Esophagus squamous epithelium (tissue), 4 donors: ENCODE results near the gene ACACA.

Experiments
- POLR2A ChIP-seq, 4 donors: fragments of 450-650 bp; IDR thresholded peaks; one replicate each; pipeline ENCODE4 v1.6.1; 2017; ENCODE audit warnings: antibody characterized with exemption in 4 of 4, mild to moderate bottlenecking in 4 of 4, moderate library complexity in 3 of 4
- TF ChIP-seq, protein P1 (sequence below), 6 experiments: fragments of 450-650 bp in 4 of 6; fragments of 200-600 bp in 2 of 6; sonication (generic) in 2 of 6; IDR thresholded peaks; one replicate each; pipeline ENCODE4 v1.5.1; 2016 to 2019; ENCODE audit warnings: antibody characterized with exemption in 6 of 6, mild to moderate bottlenecking in 4 of 6, moderate library complexity in 4 of 6

DNA sequence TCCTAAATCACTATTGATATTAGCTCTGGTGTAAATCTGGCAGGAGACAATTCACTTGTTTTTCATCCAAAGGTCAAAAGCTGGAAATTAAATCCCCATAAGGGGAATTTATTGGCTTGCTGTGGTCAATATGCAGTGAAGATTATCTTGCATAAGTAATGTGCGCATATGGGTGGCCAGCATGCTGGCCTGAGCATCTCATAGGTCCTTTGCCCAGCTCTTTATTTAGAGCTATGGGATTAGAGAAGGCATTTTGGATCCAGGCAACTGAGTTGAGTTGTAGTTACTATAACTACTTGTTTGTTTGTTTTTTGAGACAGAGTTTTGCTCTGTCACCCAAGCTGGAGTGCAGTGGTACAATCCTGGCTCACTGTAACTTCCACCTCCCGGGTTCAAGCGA is 347.1 kb downstream of the ACACA start:
- TF ChIP-seq, protein P1, sequence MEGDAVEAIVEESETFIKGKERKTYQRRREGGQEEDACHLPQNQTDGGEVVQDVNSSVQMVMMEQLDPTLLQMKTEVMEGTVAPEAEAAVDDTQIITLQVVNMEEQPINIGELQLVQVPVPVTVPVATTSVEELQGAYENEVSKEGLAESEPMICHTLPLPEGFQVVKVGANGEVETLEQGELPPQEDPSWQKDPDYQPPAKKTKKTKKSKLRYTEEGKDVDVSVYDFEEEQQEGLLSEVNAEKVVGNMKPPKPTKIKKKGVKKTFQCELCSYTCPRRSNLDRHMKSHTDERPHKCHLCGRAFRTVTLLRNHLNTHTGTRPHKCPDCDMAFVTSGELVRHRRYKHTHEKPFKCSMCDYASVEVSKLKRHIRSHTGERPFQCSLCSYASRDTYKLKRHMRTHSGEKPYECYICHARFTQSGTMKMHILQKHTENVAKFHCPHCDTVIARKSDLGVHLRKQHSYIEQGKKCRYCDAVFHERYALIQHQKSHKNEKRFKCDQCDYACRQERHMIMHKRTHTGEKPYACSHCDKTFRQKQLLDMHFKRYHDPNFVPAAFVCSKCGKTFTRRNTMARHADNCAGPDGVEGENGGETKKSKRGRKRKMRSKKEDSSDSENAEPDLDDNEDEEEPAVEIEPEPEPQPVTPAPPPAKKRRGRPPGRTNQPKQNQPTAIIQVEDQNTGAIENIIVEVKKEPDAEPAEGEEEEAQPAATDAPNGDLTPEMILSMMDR (IDR thresholded peaks at IDR 0.05), result no peak
- TF ChIP-seq POLR2A (IDR thresholded peaks at IDR 0.05), result no peak
